RCC 7860 (cell line): ENCODE measurements around the gene PTPRN2.
"Not testable (repeated sequence)": the region's sequence is repeated elsewhere in the genome, so short reads cannot be mapped to it uniquely, and the experiment has no call there.

ENCODE experiments used
- DNase-seq: peaks from one replicate; pipeline ENCODE4 v3.0.0-alpha.2; 2015; ENCODE audit warnings: low spot score
- FAIRE-seq: peaks from 2 replicates; lab custom pipeline; 2012; peaks lifted over from hg19 to GRCh38; lab: Jason Lieb, UNC

The PTPRN2 gene

GRCh38 chr7:158358926-158359645 is 228.5 kb downstream of the PTPRN2 start:
- DNase-seq (no peak), FAIRE-seq (no peak)

- FAIRE-seq = no peak
- no peak for DNase-seq
Observed at GRCh38 chr7:158357898-158358821, 229.5 kb downstream of the PTPRN2 start.

- DNase-seq (no peak), FAIRE-seq (no peak)
Observed at GRCh38 chr7:158357106-158357897, 230.3 kb downstream of the PTPRN2 start.

GRCh38 chr7:158356454-158356853 is 231.2 kb downstream of the PTPRN2 start:
- DNase-seq (no peak), FAIRE-seq (no peak)

GRCh38 chr7:158355456-158356065 is 232.1 kb downstream of the PTPRN2 start:
- DNase-seq (no peak), FAIRE-seq (no peak)

GRCh38 chr7:158354861-158355260 is 232.8 kb downstream of the PTPRN2 start:
- DNase-seq = no peak
- FAIRE-seq = no peak

- DNase-seq = peak; percentile 33
- no peak for FAIRE-seq
Observed at GRCh38 chr7:158353606-158354570, 233.7 kb downstream of the PTPRN2 start.

- not testable (repeated sequence) for DNase-seq, FAIRE-seq
Observed at GRCh38 chr7:158351899-158352729, 235.5 kb downstream of the PTPRN2 start.

GRCh38 chr7:158351481-158351880 is 236.1 kb downstream of the PTPRN2 start:
- DNase-seq = no peak
- FAIRE-seq = no peak

- FAIRE-seq = no peak
- no peak for DNase-seq
Observed at GRCh38 chr7:158351051-158351450, 236.6 kb downstream of the PTPRN2 start.

GRCh38 chr7:158350166-158350900 is 237.3 kb downstream of the PTPRN2 start:
- DNase-seq (no peak), FAIRE-seq (no peak)

- FAIRE-seq (no peak), DNase-seq (no peak)
Observed at GRCh38 chr7:158348446-158348845, 239.2 kb downstream of the PTPRN2 start.

- not testable (repeated sequence) for FAIRE-seq, DNase-seq
Observed at GRCh38 chr7:158348039-158348438, 239.6 kb downstream of the PTPRN2 start.

- DNase-seq (no peak), FAIRE-seq (no peak)
Observed at GRCh38 chr7:158345731-158346130, 241.9 kb downstream of the PTPRN2 start.

- FAIRE-seq (no peak), DNase-seq (no peak)
Observed at GRCh38 chr7:158344706-158345300, 242.8 kb downstream of the PTPRN2 start.

- FAIRE-seq (no peak), DNase-seq (no peak)
Observed at GRCh38 chr7:158343936-158344455, 243.6 kb downstream of the PTPRN2 start.

GRCh38 chr7:158343526-158343925 is 244.1 kb downstream of the PTPRN2 start:
- no peak for FAIRE-seq
- DNase-seq = no peak
